Keratinocyte (primary cell): ENCODE data around the gene SLC34A2.

Experiments
- EZH2 ChIP-seq: IDR thresholded peaks from one replicate; pipeline ENCODE4 v1.6.1; 2012; ENCODE audit warnings: inconsistent platforms, mild to moderate bottlenecking, low read length, moderate library complexity
- TF ChIP-seq, protein P1 (sequence below), 3 experiments: IDR thresholded peaks in 1 of 3; conservative IDR thresholded peaks in 1 of 3; optimal IDR thresholded peaks in 1 of 3; 2 replicates in 2 of 3; 3 replicates in 1 of 3; pipeline versions ENCODE3 to v1.5.1; 2011; ENCODE audit warnings: low read length in 3 of 3, mild to moderate bottlenecking in 3 of 3, moderate library complexity in 2 of 3, control low read depth in 1 of 3, inconsistent platforms in 1 of 3; ENCODE audit not compliant: insufficient read depth in 2 of 3; ENCODE audit errors: extremely low read depth in 1 of 3

DNA sequence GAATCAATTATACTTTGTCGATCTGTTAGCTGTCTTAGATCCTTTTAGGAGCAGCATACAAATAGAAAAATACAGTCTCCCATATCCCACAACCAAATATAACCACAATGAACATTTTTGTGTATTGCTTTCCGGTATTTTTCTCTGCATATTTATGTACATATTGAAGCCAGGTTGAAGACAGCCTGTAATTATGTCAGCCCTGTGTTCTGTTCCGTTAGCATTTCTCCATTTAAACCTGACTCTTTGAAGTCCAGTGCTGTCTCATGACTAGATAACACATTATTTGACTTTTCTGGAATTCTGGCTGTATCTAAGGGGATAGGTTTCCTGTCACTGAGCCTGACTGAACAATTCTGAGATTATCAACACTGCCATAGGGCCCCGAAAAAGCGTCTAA lies 4.0 kb upstream of the SLC34A2 start:
- TF ChIP-seq, protein P1, sequence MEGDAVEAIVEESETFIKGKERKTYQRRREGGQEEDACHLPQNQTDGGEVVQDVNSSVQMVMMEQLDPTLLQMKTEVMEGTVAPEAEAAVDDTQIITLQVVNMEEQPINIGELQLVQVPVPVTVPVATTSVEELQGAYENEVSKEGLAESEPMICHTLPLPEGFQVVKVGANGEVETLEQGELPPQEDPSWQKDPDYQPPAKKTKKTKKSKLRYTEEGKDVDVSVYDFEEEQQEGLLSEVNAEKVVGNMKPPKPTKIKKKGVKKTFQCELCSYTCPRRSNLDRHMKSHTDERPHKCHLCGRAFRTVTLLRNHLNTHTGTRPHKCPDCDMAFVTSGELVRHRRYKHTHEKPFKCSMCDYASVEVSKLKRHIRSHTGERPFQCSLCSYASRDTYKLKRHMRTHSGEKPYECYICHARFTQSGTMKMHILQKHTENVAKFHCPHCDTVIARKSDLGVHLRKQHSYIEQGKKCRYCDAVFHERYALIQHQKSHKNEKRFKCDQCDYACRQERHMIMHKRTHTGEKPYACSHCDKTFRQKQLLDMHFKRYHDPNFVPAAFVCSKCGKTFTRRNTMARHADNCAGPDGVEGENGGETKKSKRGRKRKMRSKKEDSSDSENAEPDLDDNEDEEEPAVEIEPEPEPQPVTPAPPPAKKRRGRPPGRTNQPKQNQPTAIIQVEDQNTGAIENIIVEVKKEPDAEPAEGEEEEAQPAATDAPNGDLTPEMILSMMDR (optimal IDR thresholded peaks at IDR 0.05 in 1 of 3, IDR thresholded peaks at IDR 0.05 in 1 of 3, conservative IDR thresholded peaks at IDR 0.05 in 1 of 3; ENCODE audit: extremely low read depth in 1 of 3, insufficient read depth in 2 of 3, low read length in 3 of 3) = no peak
- TF ChIP-seq EZH2 = no peak
